Measurements from ENCODE around the gene CLMN. TPM values are rescaled to one million over a fixed set of nuclear protein-coding genes. Genes with fewer than 3 reads are reported as not detected.

The CLMN gene
- total and polyA plus RNA-seq, 2 of the 13 experiments (the other 11 are each of a cell fraction or from before 2014, with no cell fraction given), result 15.1 to 16.7 TPM

GRCh38 chr14:95258156-95258555 lies 61.6 kb downstream of the CLMN start:
- no peak for DNase-seq (ENCODE audit: low spot score)
- in situ Hi-C loops (cut with HindIII; ENCODE audit: extremely low pct_ligation_motif_present, low pct_unique_long_range_greater_than_20kb), result no loop called here
- no peaks in the 10 kb centered on the region for H4K20me1 ChIP-seq (ENCODE audit: insufficient read depth, low read length)
- POLR2A ChIA-PET, result no interaction called here
- 89% methylated on average over 2 of the region's 2 CpGs for WGBS (ENCODE audit: low lambda C conversion rate)
- no peak overlapping the region for H3K4me3 ChIP-seq (replicated peaks in 1 of 3; ENCODE audit: insufficient read depth in 1 of 3, low read depth in 2 of 3, low read length in 3 of 3)
- H3K4me2 ChIP-seq (ENCODE audit: low read depth, low read length), result no peak overlapping the region
- no peaks in the 10 kb centered on the region for H3K79me2 ChIP-seq (ENCODE audit: insufficient read depth, low read length)
- H3K36me3 ChIP-seq (replicated peaks in 1 of 2; ENCODE audit: control insufficient read depth in 1 of 2, insufficient read depth in 2 of 2, low read length in 2 of 2), result no peaks in the 10 kb centered on the region
- no peak for FAIRE-seq
- no peaks in the 10 kb centered on the region for H3K9me3 ChIP-seq (ENCODE audit: low read length)
- ATAC-seq, result no peak
- H3K9ac ChIP-seq (ENCODE audit: insufficient read depth, low read depth, low read length), result no peak overlapping the region
- H3K4me1 ChIP-seq (ENCODE audit: insufficient read depth, low read length), result no peaks in the 10 kb centered on the region
- TF ChIP-seq ZNF646 (CRISPR knock-in tag; IDR thresholded peaks at IDR 0.05), result peak; percentile 40; the same call in 1 of the 2 replicates
- TF ChIP-seq PHF20 (CRISPR knock-in tag; IDR thresholded peaks at IDR 0.05), result no peak
- no peak overlapping the region for H2AFZ ChIP-seq (ENCODE audit: low read length)
- no peaks in the 10 kb centered on the region for H3K27me3 ChIP-seq (ENCODE audit: control insufficient read depth in 1 of 2, insufficient read depth in 2 of 2, low read length in 2 of 2)
- intact Hi-C loops (cut with micrococcal nuclease; ENCODE audit: unreplicated experiment), result no loop called here
- CTCF ChIA-PET (ENCODE audit: low intra/inter-chr PET ratio, low total read pairs), result no interaction called here
- no TSS peak for BruUV-seq (replicated peaks)
- H3K27ac ChIP-seq (ENCODE audit: extremely low read length, insufficient read depth, low read length), result no peak overlapping the region

Measured in HepG2 (cell line).